ENCODE data around the gene OTOG.

DNA sequence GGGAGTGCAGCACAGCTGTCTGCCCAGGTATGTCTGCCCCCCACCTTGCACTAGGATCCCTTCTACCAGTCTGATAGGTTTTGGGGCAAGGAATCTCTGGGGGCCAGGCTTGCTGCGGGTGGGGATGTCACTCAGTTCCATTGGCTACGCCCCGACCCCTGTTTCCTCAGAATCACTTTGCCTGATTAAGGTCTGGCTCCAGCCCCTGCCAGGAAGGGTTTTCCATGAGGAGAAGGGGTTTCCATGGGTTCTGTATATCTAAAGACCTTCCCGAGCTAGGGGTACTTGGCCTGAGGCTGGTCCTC is 14.0 kb downstream of the OTOG start:
- TF ChIP-seq, protein P1, sequence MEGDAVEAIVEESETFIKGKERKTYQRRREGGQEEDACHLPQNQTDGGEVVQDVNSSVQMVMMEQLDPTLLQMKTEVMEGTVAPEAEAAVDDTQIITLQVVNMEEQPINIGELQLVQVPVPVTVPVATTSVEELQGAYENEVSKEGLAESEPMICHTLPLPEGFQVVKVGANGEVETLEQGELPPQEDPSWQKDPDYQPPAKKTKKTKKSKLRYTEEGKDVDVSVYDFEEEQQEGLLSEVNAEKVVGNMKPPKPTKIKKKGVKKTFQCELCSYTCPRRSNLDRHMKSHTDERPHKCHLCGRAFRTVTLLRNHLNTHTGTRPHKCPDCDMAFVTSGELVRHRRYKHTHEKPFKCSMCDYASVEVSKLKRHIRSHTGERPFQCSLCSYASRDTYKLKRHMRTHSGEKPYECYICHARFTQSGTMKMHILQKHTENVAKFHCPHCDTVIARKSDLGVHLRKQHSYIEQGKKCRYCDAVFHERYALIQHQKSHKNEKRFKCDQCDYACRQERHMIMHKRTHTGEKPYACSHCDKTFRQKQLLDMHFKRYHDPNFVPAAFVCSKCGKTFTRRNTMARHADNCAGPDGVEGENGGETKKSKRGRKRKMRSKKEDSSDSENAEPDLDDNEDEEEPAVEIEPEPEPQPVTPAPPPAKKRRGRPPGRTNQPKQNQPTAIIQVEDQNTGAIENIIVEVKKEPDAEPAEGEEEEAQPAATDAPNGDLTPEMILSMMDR (IDR thresholded peaks at IDR 0.05; ENCODE audit: low read length): no peak
- TF ChIP-seq EZH2 (optimal IDR thresholded peaks at IDR 0.05; ENCODE audit: low read depth, low read length): no peak
- no peak for TF ChIP-seq EZH2phosphoT487 (IDR thresholded peaks at IDR 0.05; ENCODE audit: low read length)
